ENCODE data around the gene PYCR2. TPM values are rescaled to one million over a fixed set of nuclear protein-coding genes. Genes with fewer than 3 reads are reported as not detected.

Gene PYCR2
- total RNA-seq, 1 experiment from 2014 or later = 104 TPM

- no peaks in the 10 kb centered on the region for H3K23me2 ChIP-seq (ENCODE audit: insufficient read length, low read depth, low read length, poor library complexity, severe bottlenecking)
- no peak overlapping the region for H2BK20ac ChIP-seq (ENCODE audit: low read depth, low read length, poor library complexity, severe bottlenecking)
- peak; percentile 99 for TF ChIP-seq CTCF (conservative IDR thresholded peaks at IDR 0.05)
- no peaks in the 10 kb centered on the region for H3K79me1 ChIP-seq (ENCODE audit: insufficient read depth, low read depth, low read length, poor library complexity, severe bottlenecking)
- no CpG with 5 or more reads among the region's 21 CpGs for WGBS (ENCODE audit: extremely low coverage, insufficient read length, low lambda C conversion rate)
- no peak overlapping the region for H2BK120ac ChIP-seq (ENCODE audit: low read depth, low read length, poor library complexity, severe bottlenecking)
- no peak overlapping the region for H3K27ac ChIP-seq (ENCODE audit: insufficient read length, low read depth, low read length)
- no peak overlapping the region for H2AFZ ChIP-seq (ENCODE audit: low read length)
- no peak overlapping the region for H4K5ac ChIP-seq (ENCODE audit: insufficient read length, low read depth, low read length)
- Mint-ChIP-seq H3K4me1 (0 out of 4 replicates have a peak, but pooled peaks cover 0 to 1% of the 10 kb centered on the region in 2 experiments), H3K4me3 (no peak overlapping the region), H3K9me3 (no peaks in the 10 kb centered on the region), H3K27ac (no peak overlapping the region), H3K27me3 (ENCODE audit: low read depth) (no peaks in the 10 kb centered on the region; the same call in 1 of the 2 replicates), H3K36me3 (ENCODE audit: insufficient read depth in 1 of 3, low read depth in 3 of 3) (no peaks in the 10 kb centered on the region)
- H2AK5ac ChIP-seq (ENCODE audit: insufficient read length, low read length) = no peak overlapping the region
- no peak overlapping the region for H2BK15ac ChIP-seq (ENCODE audit: low read depth, low read length)
- H3K56ac ChIP-seq (ENCODE audit: insufficient read length, low read depth, low read length) = no peak overlapping the region
- no peak overlapping the region for H3K9ac ChIP-seq (ENCODE audit: extremely low read depth, insufficient read length, low read length)
- no peak overlapping the region for H2BK12ac ChIP-seq (ENCODE audit: insufficient read length, low read depth, low read length)
- peak; percentile 90 for DNase-seq
- H4K91ac ChIP-seq (ENCODE audit: insufficient read length, low read depth, low read length) = no peak overlapping the region
- no peak overlapping the region for H3K23ac ChIP-seq (ENCODE audit: insufficient read length, low read depth, low read length)
- no peaks in the 10 kb centered on the region for H4K20me1 ChIP-seq (ENCODE audit: control insufficient read depth, insufficient read depth, insufficient read length)
- no peaks in the 10 kb centered on the region for H3K79me2 ChIP-seq (ENCODE audit: insufficient read depth, low read length)
- no peak overlapping the region for H3T11ph ChIP-seq (ENCODE audit: low read length)
- H3K9me3 ChIP-seq (ENCODE audit: control insufficient read depth, low read depth, low read length) = no peaks in the 10 kb centered on the region
- H3K4me2 ChIP-seq (ENCODE audit: insufficient read depth, insufficient read length, low read length) = no peak overlapping the region
- H3K4ac ChIP-seq (ENCODE audit: low read depth, low read length) = no peak overlapping the region
- H3K14ac ChIP-seq (ENCODE audit: insufficient read depth, low read length) = no peak overlapping the region
- no peaks in the 10 kb centered on the region for H3K27me3 ChIP-seq (ENCODE audit: insufficient read depth, low read length)
- no peaks in the 10 kb centered on the region for H3K4me1 ChIP-seq (ENCODE audit: insufficient read depth, low read length)
- no peak overlapping the region for H3K18ac ChIP-seq (ENCODE audit: insufficient read length, low read depth, low read length)
- H4K8ac ChIP-seq (replicated peaks; ENCODE audit: insufficient read length, low read depth, low read length) = no peak overlapping the region
- no peak overlapping the region for H2BK5ac ChIP-seq (ENCODE audit: insufficient read length, low read length)
Measured at GRCh38 chr1:225962440-225962975, 38.5 kb upstream of the PYCR2 start.
